Measurements from ENCODE around the gene TMEM263.
A peak's percentile ranks its signal among the peaks of the same experiment; 100 is the strongest.

The TMEM263 gene

GRCh38 chr12:106980944-106981343, 25.2 kb downstream of the TMEM263 start:
- Histone ChIP-seq H3K9me3 (no peaks in the 10 kb centered on the region), H3K4me3 (ENCODE audit: low read depth in 1 of 2, low read length in 1 of 2) (no peak overlapping the region), H3K27me3 (no peaks in the 10 kb centered on the region), H3K4me1 (ENCODE audit: control insufficient read depth in 1 of 2, insufficient read depth in 1 of 2, low read depth in 1 of 2, low read length in 1 of 2) (peaks cover 1 to 2% of the 10 kb centered on the region in 2 experiments), H3K36me3 (no peaks in the 10 kb centered on the region), H3K27ac (no peak overlapping the region)
- TF ChIP-seq CTCF (IDR thresholded peaks at IDR 0.05) = no peak

GRCh38 chr12:106981788-106982187, 26.1 kb downstream of the TMEM263 start:
- no peak overlapping the region for H3K4me3 ChIP-seq (ENCODE audit: low read depth in 1 of 2, low read length in 1 of 2)
- no peaks in the 10 kb centered on the region for H3K27me3 ChIP-seq
- H3K9me3 ChIP-seq = no peaks in the 10 kb centered on the region
- H3K27ac ChIP-seq = no peak overlapping the region
- H3K4me1 ChIP-seq (ENCODE audit: control insufficient read depth in 1 of 2, insufficient read depth in 1 of 2, low read depth in 1 of 2, low read length in 1 of 2) = peaks cover 8 to 9% of the 10 kb centered on the region in 2 experiments
- no peaks in the 10 kb centered on the region for H3K36me3 ChIP-seq
- no peak for TF ChIP-seq CTCF (IDR thresholded peaks at IDR 0.05)

- Histone ChIP-seq H3K4me1 (ENCODE audit: control insufficient read depth in 1 of 2, insufficient read depth in 1 of 2, low read depth in 1 of 2, low read length in 1 of 2) (peaks cover 9 to 10% of the 10 kb centered on the region in 2 experiments), H3K27ac (no peak overlapping the region), H3K9me3 (no peaks in the 10 kb centered on the region), H3K27me3 (no peaks in the 10 kb centered on the region), H3K4me3 (ENCODE audit: low read depth in 1 of 2, low read length in 1 of 2) (no peak overlapping the region), H3K36me3 (no peaks in the 10 kb centered on the region)
- no peak for TF ChIP-seq CTCF (IDR thresholded peaks at IDR 0.05)
These were observed 26.5 kb downstream of the TMEM263 start for GRCh38 chr12:106982229-106982628.

- Histone ChIP-seq H3K4me1 (ENCODE audit: control insufficient read depth in 1 of 2, insufficient read depth in 1 of 2, low read depth in 1 of 2, low read length in 1 of 2) (peaks cover 9 to 14% of the 10 kb centered on the region in 2 experiments), H3K36me3 (no peaks in the 10 kb centered on the region), H3K27me3 (no peaks in the 10 kb centered on the region), H3K9me3 (no peaks in the 10 kb centered on the region), H3K4me3 (ENCODE audit: low read depth in 1 of 2, low read length in 1 of 2) (no peak overlapping the region), H3K27ac (no peak overlapping the region)
- TF ChIP-seq CTCF (IDR thresholded peaks at IDR 0.05) = no peak
These were observed 29.0 kb downstream of the TMEM263 start for GRCh38 chr12:106984588-106985137.

GRCh38 chr12:106985479-106985878, 29.8 kb downstream of the TMEM263 start:
- Histone ChIP-seq H3K36me3 (no peaks in the 10 kb centered on the region), H3K4me1 (ENCODE audit: control insufficient read depth in 1 of 2, insufficient read depth in 1 of 2, low read depth in 1 of 2, low read length in 1 of 2) (peaks cover 9 to 14% of the 10 kb centered on the region in 2 experiments), H3K9me3 (no peaks in the 10 kb centered on the region), H3K27ac (peak overlapping the region; percentile 68), H3K27me3 (no peaks in the 10 kb centered on the region), H3K4me3 (ENCODE audit: low read depth in 1 of 2, low read length in 1 of 2) (no peak overlapping the region)
- TF ChIP-seq CTCF (IDR thresholded peaks at IDR 0.05) = no peak

All from neutrophil (primary cell).